ENCODE data around the gene ATP5MK.
A peak's percentile ranks its signal among the peaks of the same experiment; 100 is the strongest.

The ATP5MK gene

GRCh38 chr10:103415581-103415980 is 19.3 kb upstream of the ATP5MK start:
- Histone ChIP-seq H3K4me3 (ENCODE audit: low read length) (no peak overlapping the region), H3K27me3 (ENCODE audit: control insufficient read depth, low read length) (no peaks in the 10 kb centered on the region), H3K4me1 (ENCODE audit: control insufficient read depth, low read length) (no peaks in the 10 kb centered on the region), H3K79me2 (ENCODE audit: control insufficient read depth, low read length) (no peaks in the 10 kb centered on the region; the same call in 1 of the 2 replicates), H3K27ac (ENCODE audit: low read depth, low read length) (no peak overlapping the region), H3K9me2 (replicated peaks; ENCODE audit: control insufficient read depth, low read length) (no peaks in the 10 kb centered on the region), H4K20me1 (ENCODE audit: control insufficient read depth, insufficient read depth, low read depth, low read length) (no peaks in the 10 kb centered on the region), H3F3A (ENCODE audit: control insufficient read depth, insufficient read depth) (no peaks in the 10 kb centered on the region), H3K36me3 (ENCODE audit: control insufficient read depth, low read length) (peaks cover 93% of the 10 kb centered on the region), H3K9me3 (ENCODE audit: control insufficient read depth, insufficient read depth, low read length) (no peaks in the 10 kb centered on the region), H3K4me2 (ENCODE audit: low read length) (no peak overlapping the region)
- TF ChIP-seq CTCF (IDR thresholded peaks at IDR 0.05; ENCODE audit: low read depth, low read length, poor library complexity, severe bottlenecking), result no peak
- TF ChIP-seq EZH2phosphoT487 (IDR thresholded peaks at IDR 0.05; ENCODE audit: borderline replicate concordance, low read length), result no peak

- Histone ChIP-seq H3K27ac (ENCODE audit: low read depth, low read length) (no peak overlapping the region), H4K20me1 (ENCODE audit: control insufficient read depth, insufficient read depth, low read depth, low read length) (no peaks in the 10 kb centered on the region), H3K4me3 (ENCODE audit: low read length) (no peak overlapping the region), H3K4me2 (ENCODE audit: low read length) (no peak overlapping the region), H3K4me1 (ENCODE audit: control insufficient read depth, low read length) (no peaks in the 10 kb centered on the region), H3K9me2 (replicated peaks; ENCODE audit: control insufficient read depth, low read length) (no peaks in the 10 kb centered on the region), H3K9me3 (ENCODE audit: control insufficient read depth, insufficient read depth, low read length) (no peaks in the 10 kb centered on the region), H3K79me2 (ENCODE audit: control insufficient read depth, low read length) (no peaks in the 10 kb centered on the region; the same call in 1 of the 2 replicates), H3F3A (ENCODE audit: control insufficient read depth, insufficient read depth) (no peaks in the 10 kb centered on the region), H3K36me3 (ENCODE audit: control insufficient read depth, low read length) (peaks cover 93% of the 10 kb centered on the region), H3K27me3 (ENCODE audit: control insufficient read depth, low read length) (no peaks in the 10 kb centered on the region)
- TF ChIP-seq EZH2phosphoT487 (IDR thresholded peaks at IDR 0.05; ENCODE audit: borderline replicate concordance, low read length) (no peak), CTCF (IDR thresholded peaks at IDR 0.05; ENCODE audit: low read depth, low read length, poor library complexity, severe bottlenecking) (no peak)
These were observed 17.3 kb upstream of the ATP5MK start for GRCh38 chr10:103413564-103413963.

- Histone ChIP-seq H3K79me2 (ENCODE audit: control insufficient read depth, low read length) (peaks cover 85% of the 10 kb centered on the region), H3K4me1 (ENCODE audit: control insufficient read depth, low read length) (peaks cover 36% of the 10 kb centered on the region), H3K4me3 (ENCODE audit: low read length) (peak overlapping the region; percentile 92), H3K36me3 (ENCODE audit: control insufficient read depth, low read length) (peaks cover 75% of the 10 kb centered on the region), H3K9me2 (replicated peaks; ENCODE audit: control insufficient read depth, low read length) (no peaks in the 10 kb centered on the region), H3F3A (ENCODE audit: control insufficient read depth, insufficient read depth) (peaks cover 3% of the 10 kb centered on the region; the same call in 1 of the 2 replicates), H3K27me3 (ENCODE audit: control insufficient read depth, low read length) (no peaks in the 10 kb centered on the region), H4K20me1 (ENCODE audit: control insufficient read depth, insufficient read depth, low read depth, low read length) (0 out of 2 replicates have a peak, but pooled peaks cover 3% of the 10 kb centered on the region), H3K27ac (ENCODE audit: low read depth, low read length) (peak overlapping the region; percentile 37; the same call in 1 of the 2 replicates), H3K9me3 (ENCODE audit: control insufficient read depth, insufficient read depth, low read length) (no peaks in the 10 kb centered on the region), H3K4me2 (ENCODE audit: low read length) (peak overlapping the region; percentile 79)
- TF ChIP-seq CTCF (IDR thresholded peaks at IDR 0.05; ENCODE audit: low read depth, low read length, poor library complexity, severe bottlenecking), result no peak
- TF ChIP-seq EZH2phosphoT487 (IDR thresholded peaks at IDR 0.05; ENCODE audit: borderline replicate concordance, low read length), result no peak
These were observed 1.0 kb upstream of the ATP5MK start for GRCh38 chr10:103397191-103397825.

All from DOHH2 (cell line).